ENCODE results near the gene HEBP2.
"Not testable (repeated sequence)": the region's sequence is repeated elsewhere in the genome, so short reads cannot be mapped to it uniquely, and the experiment has no call there.

Gene HEBP2

GRCh38 chr6:138419766-138420165, 15.7 kb downstream of the HEBP2 start:
- no peak for DNase-seq
- in situ Hi-C loops (cut with MboI; ENCODE audit: low pct_unique_long_range_greater_than_20kb, low sequenced_read_pairs) = no loop called here

GRCh38 chr6:138420356-138420755, 16.3 kb downstream of the HEBP2 start:
- DNase-seq = no peak
- in situ Hi-C loops (cut with MboI; ENCODE audit: low pct_unique_long_range_greater_than_20kb, low sequenced_read_pairs) = no loop called here

GRCh38 chr6:138421089-138421488, 17.1 kb downstream of the HEBP2 start:
- in situ Hi-C loops (cut with MboI; ENCODE audit: low pct_unique_long_range_greater_than_20kb, low sequenced_read_pairs) = no loop called here

GRCh38 chr6:138421608-138422007, 17.6 kb downstream of the HEBP2 start:
- in situ Hi-C loops (cut with MboI; ENCODE audit: low pct_unique_long_range_greater_than_20kb, low sequenced_read_pairs) = no loop called here
- DNase-seq = no peak

More at GRCh38 chr6:138421089-138421488, 17.1 kb downstream of the HEBP2 start:
- DNase-seq = no peak

- DNase-seq = no peak
Observed at GRCh38 chr6:138422861-138423260, 18.8 kb downstream of the HEBP2 start.

GRCh38 chr6:138424004-138424904, 20.2 kb downstream of the HEBP2 start:
- no peak for DNase-seq
- in situ Hi-C loops (cut with MboI; ENCODE audit: low pct_unique_long_range_greater_than_20kb, low sequenced_read_pairs) = no loop called here

More at GRCh38 chr6:138422861-138423260, 18.8 kb downstream of the HEBP2 start:
- in situ Hi-C loops (cut with MboI; ENCODE audit: low pct_unique_long_range_greater_than_20kb, low sequenced_read_pairs) = no loop called here

- in situ Hi-C loops (cut with MboI; ENCODE audit: low pct_unique_long_range_greater_than_20kb, low sequenced_read_pairs); DNase-seq: not testable (repeated sequence)
Observed at GRCh38 chr6:138425256-138425655, 21.2 kb downstream of the HEBP2 start.

GRCh38 chr6:138426500-138427123, 22.6 kb downstream of the HEBP2 start:
- DNase-seq = no peak
- in situ Hi-C loops (cut with MboI; ENCODE audit: low pct_unique_long_range_greater_than_20kb, low sequenced_read_pairs) = no loop called here

GRCh38 chr6:138427701-138428100, 23.7 kb downstream of the HEBP2 start:
- no peak for DNase-seq
- in situ Hi-C loops (cut with MboI; ENCODE audit: low pct_unique_long_range_greater_than_20kb, low sequenced_read_pairs) = no loop called here

- in situ Hi-C loops (cut with MboI; ENCODE audit: low pct_unique_long_range_greater_than_20kb, low sequenced_read_pairs) = no loop called here
- DNase-seq = peak; percentile 69
Observed at GRCh38 chr6:138428944-138429598, 25.0 kb downstream of the HEBP2 start.

- in situ Hi-C loops (cut with MboI; ENCODE audit: low pct_unique_long_range_greater_than_20kb, low sequenced_read_pairs) = no loop called here
- DNase-seq = no peak
Observed at GRCh38 chr6:138429761-138430160, 25.7 kb downstream of the HEBP2 start.

GRCh38 chr6:138430361-138431145, 26.5 kb downstream of the HEBP2 start:
- no peak for DNase-seq
- in situ Hi-C loops (cut with MboI; ENCODE audit: low pct_unique_long_range_greater_than_20kb, low sequenced_read_pairs) = no loop called here

GRCh38 chr6:138431256-138432062, 27.4 kb downstream of the HEBP2 start:
- in situ Hi-C loops (cut with MboI; ENCODE audit: low pct_unique_long_range_greater_than_20kb, low sequenced_read_pairs) = no loop called here

GRCh38 chr6:138432063-138432356, 28.0 kb downstream of the HEBP2 start:
- DNase-seq = no peak
- in situ Hi-C loops (cut with MboI; ENCODE audit: low pct_unique_long_range_greater_than_20kb, low sequenced_read_pairs) = no loop called here

More at GRCh38 chr6:138431256-138432062, 27.4 kb downstream of the HEBP2 start:
- DNase-seq = peak; percentile 49

GRCh38 chr6:138434096-138434495, 30.1 kb downstream of the HEBP2 start:
- DNase-seq = no peak
- in situ Hi-C loops (cut with MboI; ENCODE audit: low pct_unique_long_range_greater_than_20kb, low sequenced_read_pairs) = no loop called here

- DNase-seq = peak; percentile 47
- in situ Hi-C loops (cut with MboI; ENCODE audit: low pct_unique_long_range_greater_than_20kb, low sequenced_read_pairs) = no loop called here
Observed at GRCh38 chr6:138434925-138435324, 30.9 kb downstream of the HEBP2 start.

GRCh38 chr6:138439546-138439945, 35.5 kb downstream of the HEBP2 start:
- in situ Hi-C loops (cut with MboI; ENCODE audit: low pct_unique_long_range_greater_than_20kb, low sequenced_read_pairs) = no loop called here
- no peak for DNase-seq

- in situ Hi-C loops (cut with MboI; ENCODE audit: low pct_unique_long_range_greater_than_20kb, low sequenced_read_pairs) = no loop called here
- no peak for DNase-seq
Observed at GRCh38 chr6:138440296-138440695, 36.3 kb downstream of the HEBP2 start.

All from KBM-7 (cell line).